Activated CD8-positive, alpha-beta memory T cell treated with anti-CD3 and anti-CD28 coated beads for 4 hours (primary cell): ENCODE results near the gene CYP24A1.

Experiments
- DNase-seq, 2 donors: peaks; one replicate each; pipeline ENCODE4 v3.0.0-alpha.2; 2020; ENCODE audit warnings: low read depth in 2 of 2

CYP24A1 gene

DNA sequence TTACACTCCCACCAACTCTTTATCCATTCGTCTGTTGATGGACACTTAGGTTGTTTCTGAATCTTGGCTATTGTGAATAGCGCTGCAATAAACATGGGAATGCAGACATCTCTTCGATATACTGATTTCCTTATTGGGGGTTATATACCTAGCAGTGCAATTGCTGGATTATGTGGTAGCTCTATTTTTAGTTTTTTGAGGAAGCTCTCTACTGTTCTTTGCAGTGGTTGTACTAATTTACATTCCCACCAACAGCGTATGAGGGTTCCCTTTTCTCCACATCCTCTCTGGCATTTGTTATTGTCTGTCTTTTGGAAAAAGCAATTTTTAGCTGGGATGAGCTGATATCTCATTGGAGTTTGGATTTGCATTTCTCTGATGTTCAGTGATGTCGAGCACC, 29.5 kb upstream of the CYP24A1 start:
- DNase-seq, result no peak

DNA sequence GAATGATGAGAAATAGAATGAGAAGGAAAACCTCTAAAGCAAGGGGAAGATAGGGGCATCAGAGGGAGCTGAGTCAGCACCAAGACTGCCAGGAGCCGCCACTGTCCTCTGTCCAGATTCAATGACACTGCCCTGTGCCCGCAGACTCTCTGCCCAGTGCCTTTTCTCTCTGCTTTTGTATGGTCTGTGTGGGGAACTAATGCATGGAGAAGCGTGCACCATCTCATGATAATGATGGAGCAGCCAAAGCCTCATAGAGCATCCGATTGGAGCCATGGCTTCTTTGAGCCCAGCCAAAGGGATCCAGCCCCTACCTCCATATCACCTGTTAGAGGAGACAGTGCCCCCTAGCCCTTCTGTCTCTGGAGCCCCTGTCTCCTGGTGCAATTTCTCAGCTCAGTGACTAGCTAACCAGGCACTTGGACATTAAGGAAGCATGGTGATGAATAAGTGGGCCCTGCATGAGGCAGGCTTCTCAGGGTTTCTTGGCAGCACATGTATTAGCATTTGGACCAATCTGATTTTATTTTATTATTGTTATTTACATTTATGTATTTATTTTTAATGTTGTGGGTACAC, 27.6 kb upstream of the CYP24A1 start:
- no peak for DNase-seq

DNA sequence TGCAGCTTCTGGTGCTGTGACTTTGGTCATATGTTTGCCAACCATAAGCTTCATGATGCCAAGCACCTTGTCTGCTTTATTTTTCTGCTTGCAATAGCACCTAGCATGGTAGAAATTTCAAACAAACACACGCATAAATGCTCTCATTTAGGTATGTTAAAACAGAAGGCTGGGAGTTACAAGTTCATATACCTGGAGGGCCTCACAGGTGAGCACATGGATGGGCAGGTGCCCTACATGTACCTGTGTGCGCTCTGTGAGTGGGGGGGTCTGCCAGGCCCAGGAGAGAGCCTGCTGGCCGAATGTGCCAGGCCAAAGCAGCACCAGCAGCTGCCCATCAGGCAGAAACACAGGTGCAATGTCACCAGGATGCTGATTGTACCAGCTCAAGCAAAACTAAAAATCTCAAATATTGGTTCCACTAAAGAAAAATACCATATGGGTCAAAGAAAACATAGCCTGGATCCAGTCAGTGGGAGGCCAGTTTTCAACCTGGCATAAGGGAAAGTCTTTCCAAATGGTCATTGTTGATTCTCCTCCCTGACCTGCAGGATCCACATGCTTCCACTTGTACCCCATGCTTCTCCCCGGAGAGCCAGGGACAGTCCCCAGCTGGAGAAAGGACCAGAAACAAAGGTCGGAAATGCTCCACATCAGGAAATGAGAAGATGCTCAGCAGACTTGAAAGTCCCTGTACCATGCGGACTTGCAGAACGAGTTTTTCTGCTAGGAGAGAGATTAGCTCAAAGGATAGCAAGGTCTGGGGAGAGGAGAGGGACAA, 26.9 kb upstream of the CYP24A1 start:
- DNase-seq, result no peak

DNA sequence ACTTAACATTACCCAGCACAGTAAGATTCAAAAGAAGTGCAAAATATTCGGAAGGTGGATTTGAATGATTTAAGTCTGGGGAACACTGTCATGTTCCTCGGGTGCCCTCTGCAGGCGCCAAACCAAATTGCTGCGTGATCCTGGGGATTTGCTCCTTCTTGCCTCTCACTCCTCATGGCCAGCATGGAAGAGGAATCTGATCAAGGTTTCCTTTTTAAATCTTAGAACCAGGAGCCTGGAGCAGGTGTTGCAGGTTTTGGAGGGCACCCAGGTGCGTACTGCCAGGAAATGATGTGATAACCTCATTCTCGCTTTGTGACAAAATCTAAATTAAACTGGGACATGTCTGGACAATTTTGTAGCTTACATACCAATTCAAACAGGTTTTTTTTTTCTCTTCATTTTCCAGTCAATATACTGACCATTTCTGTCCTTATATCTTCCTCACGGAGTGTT, 26.0 kb upstream of the CYP24A1 start:
- DNase-seq, result peak; percentile 36 to 40

DNA sequence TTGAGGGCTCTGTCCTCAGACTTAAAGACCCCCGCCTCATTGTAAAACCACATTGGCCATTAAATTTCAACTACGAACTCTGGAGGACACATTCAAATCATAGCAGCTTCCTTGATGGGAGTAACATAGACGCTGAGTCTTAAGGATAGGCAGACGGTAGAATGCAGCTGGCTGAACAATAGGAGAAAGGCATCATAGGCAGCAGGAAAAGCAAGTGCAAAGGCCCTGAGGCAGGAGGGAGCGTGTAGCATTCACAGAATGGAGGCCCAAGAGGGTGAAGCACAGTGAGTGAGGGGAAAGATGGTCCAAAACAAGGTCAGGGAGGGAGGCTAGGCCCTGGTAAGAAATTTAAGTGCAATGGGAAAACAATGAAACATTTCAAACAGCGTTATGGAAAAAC, 25.5 kb upstream of the CYP24A1 start:
- no peak for DNase-seq

DNA sequence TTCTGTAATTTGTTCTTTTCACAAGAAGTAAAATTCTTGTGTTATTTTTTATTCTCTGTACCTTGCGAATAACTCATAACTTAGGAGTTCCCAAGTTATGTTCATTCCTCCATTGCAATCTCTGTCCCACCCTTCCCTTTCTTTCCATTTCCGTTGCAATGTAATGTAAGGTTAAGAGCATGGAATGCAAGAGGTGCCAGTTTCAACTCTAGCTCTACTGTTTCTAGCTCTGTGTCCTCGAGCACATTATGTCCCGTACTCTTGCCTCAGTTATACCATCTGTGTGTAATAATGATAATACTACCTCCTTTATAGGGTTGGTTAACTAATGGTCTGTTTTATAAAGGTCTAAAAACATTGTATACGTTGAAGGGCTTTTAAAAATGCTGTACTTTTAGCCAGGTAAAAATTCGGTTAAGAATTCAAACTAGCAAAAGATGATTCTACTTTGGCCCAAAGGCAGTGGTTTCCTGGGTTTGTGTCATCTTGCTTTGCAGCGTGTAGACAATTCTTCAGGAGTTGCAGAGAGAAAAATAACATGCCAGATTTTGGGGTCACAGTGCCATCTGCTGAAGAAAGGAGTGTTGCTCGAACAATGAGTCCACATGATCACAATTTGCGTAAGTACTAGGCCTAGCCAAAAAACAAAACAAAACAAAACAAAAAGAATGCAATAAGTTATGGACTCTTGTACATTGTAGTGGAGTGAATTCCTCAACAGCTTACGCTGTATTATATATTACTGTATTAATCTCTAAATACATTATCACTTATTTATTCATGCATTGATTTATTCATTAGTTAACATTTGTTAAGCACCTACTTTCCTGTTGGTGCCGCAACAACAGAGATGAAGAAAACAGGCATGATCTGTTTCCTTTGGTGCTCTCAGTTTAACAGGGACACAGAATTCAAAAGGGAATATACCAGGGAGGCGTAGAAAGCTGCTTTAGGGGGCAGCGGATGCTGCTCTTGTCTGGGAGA, 24.1 kb upstream of the CYP24A1 start:
- no peak for DNase-seq

DNA sequence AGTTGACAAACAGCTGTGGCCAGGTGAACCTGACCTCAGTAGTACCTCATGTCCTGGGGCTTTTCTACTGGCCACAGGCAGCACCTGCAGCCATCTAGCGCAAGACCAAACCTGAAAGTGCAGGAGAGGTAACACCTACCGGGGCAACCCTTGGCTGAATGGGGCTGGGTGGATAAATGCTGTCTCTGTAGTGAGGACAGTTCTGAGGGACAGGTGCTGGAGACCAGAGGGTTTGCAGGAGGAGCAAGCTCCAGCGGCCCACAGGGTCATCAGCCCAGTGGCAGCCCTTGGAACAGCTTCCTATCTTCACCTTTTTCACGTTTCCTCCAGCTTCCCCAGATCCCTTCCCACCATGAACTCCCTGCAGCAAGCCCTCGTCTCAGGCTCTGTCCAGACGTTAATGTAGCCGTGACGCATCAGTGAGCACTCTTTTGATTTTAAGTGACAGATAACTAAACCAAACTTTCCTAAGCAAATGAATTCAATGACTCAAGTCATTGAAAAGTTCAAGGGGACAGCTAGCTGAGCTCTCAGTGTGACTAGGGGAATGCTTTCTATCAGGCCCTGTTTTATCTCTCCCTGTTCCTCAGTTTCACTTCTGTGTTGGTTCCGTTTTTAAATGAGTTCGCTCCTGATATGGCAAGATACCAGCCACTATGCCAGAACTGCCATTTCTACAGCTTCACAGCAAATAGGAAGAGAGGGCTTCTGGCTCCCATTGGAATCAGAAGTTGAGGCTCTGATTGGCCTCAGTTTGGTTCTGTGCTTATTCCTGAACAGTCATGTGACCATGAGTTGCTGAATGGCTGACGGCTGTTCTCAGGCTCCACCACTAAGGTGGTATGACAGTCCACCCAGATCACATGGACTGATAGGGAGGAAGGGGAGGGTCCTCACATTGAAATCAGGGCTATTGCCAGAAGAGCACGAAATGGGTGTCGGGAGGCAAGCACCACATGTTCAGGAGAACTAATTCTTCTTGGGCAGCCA, 22.0 kb upstream of the CYP24A1 start:
- DNase-seq, result no peak

DNA sequence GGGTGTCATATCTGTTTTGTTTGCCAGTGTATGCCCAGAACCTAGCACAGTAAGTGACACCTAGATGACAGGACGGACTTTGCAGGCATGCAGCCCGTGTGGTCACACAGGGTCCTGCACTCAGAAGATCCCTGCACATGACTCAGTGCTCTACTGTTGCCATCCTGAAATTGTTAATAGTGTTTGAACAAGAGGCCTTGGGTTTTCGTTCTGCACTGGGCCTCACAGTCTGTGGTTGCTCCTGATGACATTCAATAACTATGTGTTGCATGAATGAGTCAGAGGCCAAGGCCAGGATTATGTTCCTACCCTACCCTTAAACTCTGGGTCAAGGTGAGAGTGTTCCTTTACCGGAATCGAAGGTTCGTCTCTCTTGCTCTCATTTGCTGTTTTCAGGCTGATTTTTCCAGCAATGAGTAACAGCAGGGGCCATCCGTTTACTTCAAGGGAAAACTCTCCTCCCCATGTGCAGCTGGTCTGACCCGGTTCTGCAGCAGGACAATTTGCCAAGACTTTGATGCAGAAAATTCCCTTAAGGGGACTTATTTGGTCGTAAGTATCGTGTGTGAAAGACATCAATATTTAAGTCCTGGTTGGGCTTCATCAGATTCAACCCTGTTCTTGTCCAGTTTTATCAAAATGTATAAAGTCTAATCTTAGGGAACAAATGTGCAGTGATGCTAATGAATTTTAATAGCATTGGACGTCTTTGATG, 21.1 kb upstream of the CYP24A1 start:
- DNase-seq, result no peak

DNA sequence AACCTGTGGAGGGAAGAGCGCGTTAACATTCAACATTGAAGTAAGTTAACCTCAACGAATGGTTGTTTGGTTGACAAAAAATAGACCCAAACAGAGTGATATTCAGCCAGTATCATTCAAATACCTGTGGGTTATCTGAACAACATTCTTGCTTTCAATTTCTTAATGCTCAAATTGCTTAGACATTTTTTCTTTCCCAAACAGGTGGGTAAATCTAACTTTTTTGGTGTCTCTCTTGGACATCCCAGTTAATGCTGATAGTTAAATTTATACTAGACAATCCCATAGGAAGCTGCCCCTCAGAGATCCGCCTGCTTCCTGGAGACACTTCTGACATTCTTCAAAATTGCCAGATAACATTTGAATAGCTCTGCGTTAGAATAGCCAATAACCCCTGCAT, 20.0 kb upstream of the CYP24A1 start:
- DNase-seq, result no peak

DNA sequence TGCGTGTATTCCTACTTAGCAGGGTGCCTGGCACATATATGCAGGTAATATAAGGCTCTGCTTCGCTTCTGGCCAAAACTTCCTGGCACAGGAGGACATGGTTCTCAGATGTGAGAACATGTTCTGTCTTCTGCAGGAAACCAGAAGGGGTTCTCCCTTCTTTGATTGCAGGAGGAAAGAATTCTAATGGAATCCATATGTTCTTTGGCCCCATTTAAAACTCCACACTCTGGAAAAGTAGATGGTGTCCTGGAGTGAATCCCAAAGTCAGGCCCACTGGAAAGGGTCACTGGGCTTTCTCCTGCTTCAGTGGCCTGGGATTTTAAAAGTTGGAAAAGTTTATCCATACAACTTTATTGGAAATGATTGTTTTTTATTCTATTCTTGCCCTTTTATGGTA, 16.4 kb upstream of the CYP24A1 start:
- no peak for DNase-seq

DNA sequence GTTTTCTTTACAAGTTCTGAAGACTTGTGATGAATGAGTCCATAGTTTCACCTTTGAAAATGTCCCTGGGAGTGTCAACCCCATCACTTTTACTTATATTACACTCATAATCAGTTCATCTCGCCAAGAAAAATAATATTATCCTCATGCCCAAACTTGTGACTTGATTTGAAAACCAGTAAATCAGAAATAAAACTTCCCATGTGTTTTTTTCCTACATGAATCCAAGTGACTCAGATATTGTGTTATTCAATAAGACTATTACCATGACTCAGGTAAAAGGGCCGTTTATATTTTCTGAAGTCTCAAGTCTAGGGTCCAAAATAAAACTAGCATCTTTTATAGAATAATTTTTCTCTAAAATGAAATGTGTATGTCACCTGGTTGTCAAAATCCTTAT, 15.8 kb upstream of the CYP24A1 start:
- no peak for DNase-seq

DNA sequence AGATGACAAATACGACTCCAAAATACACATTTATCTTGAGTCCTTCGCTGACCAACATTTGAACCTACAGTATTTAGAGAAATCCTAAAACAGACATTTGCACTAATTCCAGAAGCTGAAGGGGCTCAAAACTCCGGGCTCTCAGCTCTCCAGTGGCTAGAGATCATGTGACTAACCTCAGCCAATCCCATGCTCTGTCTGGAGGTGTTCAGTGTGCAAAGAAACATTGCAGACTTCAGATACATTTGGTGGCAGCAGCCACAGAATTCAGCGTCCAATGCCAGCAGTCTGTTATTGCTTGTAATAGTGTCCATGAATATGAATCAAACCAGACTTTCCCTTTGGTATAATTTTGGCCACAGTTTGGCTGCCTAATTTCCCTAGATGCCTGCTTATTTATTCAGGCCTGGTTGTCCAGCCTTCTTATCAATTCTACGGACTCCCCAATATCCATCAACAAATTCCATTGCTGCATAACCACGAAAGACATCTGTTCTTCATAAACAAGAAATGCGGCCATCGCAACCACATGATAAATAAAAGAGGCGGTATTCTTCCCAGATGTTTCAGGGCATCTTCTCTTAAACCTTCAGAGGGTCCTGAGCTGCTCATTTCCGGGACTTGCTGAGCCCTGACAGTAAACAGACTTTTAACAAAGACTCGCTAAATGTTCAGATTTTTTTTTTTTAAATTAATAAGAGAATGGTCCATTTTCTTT, 14.5 kb upstream of the CYP24A1 start:
- DNase-seq, result no peak

DNA sequence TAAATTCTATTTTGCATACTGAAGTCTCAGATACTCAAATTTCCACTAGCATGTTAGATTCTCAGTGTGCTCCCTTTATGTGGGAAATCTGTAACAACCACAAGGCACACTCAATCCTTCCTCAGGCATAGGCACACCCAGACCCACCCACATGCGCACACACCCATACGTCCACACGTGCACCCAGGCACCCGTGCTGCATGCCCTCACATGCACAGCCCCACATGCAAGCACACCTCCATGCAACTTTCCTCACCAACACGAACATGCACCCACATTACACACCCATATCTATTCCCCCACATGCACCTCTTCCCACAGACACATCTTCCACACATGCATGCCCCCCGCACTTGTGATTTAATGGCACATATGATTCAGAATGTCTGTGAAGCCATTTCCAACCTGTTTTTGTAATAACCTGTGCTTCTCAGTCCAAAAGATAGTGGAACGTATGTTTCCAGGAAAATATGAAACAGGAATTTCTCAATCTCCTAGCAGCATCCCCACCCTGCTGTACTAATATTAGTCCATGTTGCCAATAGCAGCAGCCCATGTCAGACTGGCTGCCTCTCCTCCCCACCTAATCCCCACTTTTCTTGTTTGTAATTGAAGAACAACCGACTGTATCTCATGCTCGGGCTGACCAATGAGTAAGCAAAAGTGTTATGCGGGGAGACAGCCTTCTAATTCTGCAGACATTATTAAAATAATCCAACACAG, 11.3 kb upstream of the CYP24A1 start:
- DNase-seq, result no peak

DNA sequence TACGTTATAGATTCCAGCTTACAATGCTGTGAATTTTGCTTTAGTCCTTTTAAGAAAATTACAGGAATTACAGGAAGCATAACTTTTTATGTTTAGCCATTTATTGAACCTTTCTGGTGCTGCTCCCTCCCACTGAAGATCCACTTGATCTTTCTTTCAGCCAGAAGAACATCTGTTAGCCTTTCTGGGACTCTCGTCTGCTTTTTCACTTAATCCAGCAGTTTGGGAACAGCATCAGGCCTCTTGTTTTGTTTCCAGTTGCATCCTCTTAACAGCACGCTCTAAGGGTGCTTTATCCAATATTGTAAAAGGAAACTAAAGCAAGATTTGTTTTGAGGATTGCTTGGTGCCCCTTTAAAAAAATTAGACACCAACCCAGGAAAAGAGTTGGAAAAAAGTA, 10.3 kb upstream of the CYP24A1 start:
- DNase-seq, result no peak

DNA sequence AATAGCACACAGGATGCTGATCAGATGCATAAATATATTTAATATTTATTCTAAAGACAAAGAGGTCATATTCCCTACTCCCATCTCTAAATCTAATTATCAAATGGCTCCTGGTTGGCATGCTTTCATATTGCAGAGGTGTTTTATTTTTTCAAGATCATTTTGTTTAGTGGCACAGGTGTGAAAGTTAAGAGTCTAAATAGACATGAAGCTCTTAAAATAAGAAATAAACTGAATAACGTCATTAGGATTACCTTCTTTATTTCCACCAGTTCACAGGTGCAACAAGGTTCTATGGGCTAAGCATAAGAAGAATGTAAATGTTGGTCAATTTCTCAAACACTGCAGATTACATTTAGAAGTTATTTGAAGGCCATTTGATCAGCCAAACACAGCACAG, 7.1 kb upstream of the CYP24A1 start:
- DNase-seq, result no peak

DNA sequence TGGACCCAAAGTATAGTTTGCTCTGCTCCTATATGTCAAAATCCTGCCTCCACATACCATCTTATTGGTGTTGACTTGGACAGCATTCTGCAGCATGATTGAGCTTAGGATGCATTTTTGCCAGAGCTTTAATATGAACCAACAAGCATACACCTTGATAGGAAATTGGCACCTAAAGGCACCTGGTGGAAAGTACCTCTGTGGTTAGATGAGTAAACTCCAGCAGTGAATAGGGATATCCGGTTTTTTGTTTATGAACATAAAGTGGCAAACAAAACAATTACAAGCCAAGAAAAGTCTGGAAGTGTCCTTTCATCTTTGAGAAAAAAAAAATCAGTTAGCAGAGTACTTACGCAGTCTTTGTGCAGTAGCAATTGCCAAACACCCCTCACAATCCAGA, 6.2 kb upstream of the CYP24A1 start:
- no peak for DNase-seq

DNA sequence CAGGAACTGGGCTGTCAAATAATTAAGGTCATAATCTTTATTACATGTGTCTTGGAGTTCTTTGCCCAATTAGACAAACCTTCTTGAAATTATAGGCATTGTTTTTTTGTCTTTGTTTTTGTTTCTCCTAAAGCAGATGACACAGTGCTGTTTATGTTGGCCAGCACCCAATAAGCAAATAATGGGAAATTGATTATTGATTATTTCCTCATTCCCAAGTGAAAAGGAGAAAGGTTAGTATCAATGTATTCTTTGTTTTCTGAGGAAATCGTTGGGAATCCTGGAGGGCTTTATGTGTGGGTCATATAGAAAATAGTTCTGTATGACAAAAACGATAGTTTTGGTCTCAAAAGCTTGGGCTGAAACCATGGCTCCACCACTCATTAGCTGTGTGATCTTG, 4.5 kb upstream of the CYP24A1 start:
- DNase-seq, result no peak

DNA sequence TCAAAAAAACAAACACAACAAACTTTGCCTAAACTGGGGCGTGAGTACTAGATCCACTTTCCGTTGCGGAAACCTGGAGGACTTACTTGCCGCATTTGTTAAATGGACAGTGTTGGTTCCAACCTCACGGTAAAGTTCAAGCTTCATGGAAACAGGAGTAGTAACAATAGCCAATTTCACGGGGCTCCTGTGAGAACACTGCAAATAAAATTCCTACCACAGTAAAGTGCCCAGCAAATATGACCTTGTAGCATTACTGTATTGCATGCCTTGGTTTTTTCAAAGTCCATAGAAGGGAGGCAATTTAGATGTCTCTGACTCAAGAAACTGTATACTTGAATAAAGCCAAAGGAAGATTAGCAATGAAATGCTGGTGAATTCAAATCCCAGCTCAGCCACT, 3.6 kb upstream of the CYP24A1 start:
- no peak for DNase-seq

DNA sequence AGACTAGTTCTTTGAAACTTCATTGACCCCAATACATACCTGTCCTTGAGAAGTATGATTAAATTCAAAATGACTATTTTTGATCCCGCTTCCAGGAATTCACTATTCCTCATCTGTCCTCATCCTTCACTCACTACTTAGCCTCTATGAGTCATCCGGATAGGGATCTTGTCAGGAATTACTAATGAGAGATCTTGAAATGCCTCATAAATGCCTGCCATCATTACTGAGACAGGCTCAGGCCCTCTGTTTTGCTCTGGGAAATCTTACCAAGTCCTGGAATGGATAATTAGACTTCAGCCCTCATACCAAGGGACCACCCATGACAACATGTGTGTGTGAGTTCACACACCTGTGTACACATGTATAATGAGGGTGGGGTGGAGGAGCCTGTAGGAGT, 2.8 kb upstream of the CYP24A1 start:
- DNase-seq, result no peak
